H9 (cell line): ENCODE results near the gene HDHD2. TPM values are rescaled to one million over a fixed set of nuclear protein-coding genes. Genes with fewer than 3 reads are reported as not detected.

Experiments
- DNase-seq: peaks from one replicate; pipeline ENCODE4 v3.0.0-alpha.2; 2017
- H2AFZ ChIP-seq: one replicate; pipeline ENCODE4 v1.6.1; 2013; ENCODE audit warnings: mild to moderate bottlenecking, low read length, control low read depth, moderate library complexity
- H2AK5ac ChIP-seq: 2 replicates; pipeline ENCODE4 v1.6.1; 2013; ENCODE audit warnings: low read length, control low read depth, mixed read lengths; ENCODE audit not compliant: insufficient read length
- H2BK120ac ChIP-seq: one replicate; pipeline ENCODE4 v1.6.1; 2013; ENCODE audit warnings: low read depth, mild to moderate bottlenecking, low read length, control low read depth, inconsistent platforms; ENCODE audit not compliant: poor library complexity, severe bottlenecking
- H2BK12ac ChIP-seq: 2 replicates; pipeline ENCODE4 v1.6.1; 2013; ENCODE audit warnings: low read length, control low read depth, mixed read lengths, low read depth; ENCODE audit not compliant: insufficient read length
- H2BK15ac ChIP-seq: 2 replicates; pipeline ENCODE4 v1.6.1; 2013; ENCODE audit warnings: low read depth, low read length, control low read depth
- H2BK20ac ChIP-seq: one replicate; pipeline ENCODE4 v1.6.1; 2013; ENCODE audit warnings: low read depth, mild to moderate bottlenecking, low read length, control low read depth, inconsistent platforms; ENCODE audit not compliant: poor library complexity, severe bottlenecking
- H2BK5ac ChIP-seq: 2 replicates; pipeline ENCODE4 v1.6.1; 2013; ENCODE audit warnings: low read length, control low read depth, mixed read lengths; ENCODE audit not compliant: insufficient read length
- H3K14ac ChIP-seq: 2 replicates; pipeline ENCODE4 v1.6.1; 2013; ENCODE audit warnings: low read length, control low read depth; ENCODE audit not compliant: insufficient read depth
- H3K18ac ChIP-seq: 2 replicates; pipeline ENCODE4 v1.6.1; 2013; ENCODE audit warnings: low read depth, mild to moderate bottlenecking, mixed read lengths, low read length, control low read depth; ENCODE audit not compliant: insufficient read length
- H3K23ac ChIP-seq: 2 replicates; pipeline ENCODE4 v1.6.1; 2013; ENCODE audit warnings: low read length, control low read depth, mixed read lengths, low read depth; ENCODE audit not compliant: insufficient read length
- H3K23me2 ChIP-seq: 2 replicates; pipeline ENCODE4 v1.6.1; 2013; ENCODE audit warnings: low read depth, mild to moderate bottlenecking, mixed read lengths, low read length, control low read depth; ENCODE audit not compliant: insufficient read length, poor library complexity, severe bottlenecking
- H3K27ac ChIP-seq: 2 replicates; pipeline ENCODE4 v1.5.1; 2013; ENCODE audit warnings: low read length, control low read depth, mixed read lengths, low read depth; ENCODE audit not compliant: insufficient read length
- H3K27me3 ChIP-seq: 2 replicates; pipeline ENCODE4 v1.6.1; 2013; ENCODE audit warnings: low read length, control low read depth, inconsistent platforms; ENCODE audit not compliant: insufficient read depth
- H3K4ac ChIP-seq: 2 replicates; pipeline ENCODE4 v1.6.1; 2013; ENCODE audit warnings: low read depth, mild to moderate bottlenecking, control low read depth, inconsistent platforms, low read length, moderate library complexity
- H3K4me1 ChIP-seq: 2 replicates; pipeline ENCODE4 v1.6.1; 2013; ENCODE audit warnings: low read length, control low read depth, inconsistent platforms; ENCODE audit not compliant: insufficient read depth
- H3K4me2 ChIP-seq: 2 replicates; pipeline ENCODE4 v1.6.1; 2013; ENCODE audit warnings: low read length, control low read depth, mixed read lengths; ENCODE audit not compliant: insufficient read length, insufficient read depth
- H3K56ac ChIP-seq: 2 replicates; pipeline ENCODE4 v1.6.1; 2013; ENCODE audit warnings: low read depth, mild to moderate bottlenecking, mixed read lengths, low read length, control low read depth; ENCODE audit not compliant: insufficient read length
- H3K79me1 ChIP-seq: 2 replicates; pipeline ENCODE4 v1.6.1; 2013; ENCODE audit warnings: low read depth, mild to moderate bottlenecking, moderate library complexity, low read length, control low read depth, inconsistent platforms; ENCODE audit not compliant: insufficient read depth, poor library complexity, severe bottlenecking
- H3K79me2 ChIP-seq: 2 replicates; pipeline ENCODE4 v1.6.1; 2013; ENCODE audit warnings: low read length, control low read depth, inconsistent platforms; ENCODE audit not compliant: insufficient read depth
- H3K9ac ChIP-seq: 2 replicates; pipeline ENCODE4 v1.6.1; 2013; ENCODE audit warnings: low read length, control low read depth, mixed read lengths; ENCODE audit not compliant: insufficient read length; ENCODE audit errors: extremely low read depth
- H3K9me3 ChIP-seq: one replicate; pipeline ENCODE4 v1.6.1; 2013; ENCODE audit warnings: low read depth, low read length, inconsistent platforms; ENCODE audit not compliant: control insufficient read depth
- H3T11ph ChIP-seq: one replicate; pipeline ENCODE4 v1.6.1; 2013; ENCODE audit warnings: mild to moderate bottlenecking, low read length, control low read depth, inconsistent platforms
- H4K20me1 ChIP-seq: one replicate; pipeline ENCODE4 v1.6.1; 2013; ENCODE audit not compliant: control insufficient read depth, insufficient read length, insufficient read depth
- H4K5ac ChIP-seq: 2 replicates; pipeline ENCODE4 v1.6.1; 2013; ENCODE audit warnings: low read depth, mild to moderate bottlenecking, mixed read lengths, low read length, control low read depth; ENCODE audit not compliant: insufficient read length
- H4K8ac ChIP-seq: replicated peaks from 2 replicates; pipeline ENCODE4 v1.6.1; 2013; ENCODE audit warnings: low read length, control low read depth, mixed read lengths, low read depth; ENCODE audit not compliant: insufficient read length
- H4K91ac ChIP-seq: 2 replicates; pipeline ENCODE4 v1.6.1; 2013; ENCODE audit warnings: low read depth, mild to moderate bottlenecking, moderate library complexity, mixed read lengths, low read length, control low read depth; ENCODE audit not compliant: insufficient read length
- H3K27ac Mint-ChIP-seq, 3 experiments: 2 replicates in 2 of 3; 3 replicates in 1 of 3; pipeline ENCODE4 v1.8.0; 2020 to 2021; ENCODE audit warnings: mixed read lengths in 3 of 3, mild to moderate bottlenecking in 1 of 3, moderate library complexity in 1 of 3
- H3K27me3 Mint-ChIP-seq: 2 replicates; pipeline ENCODE4 v1.8.0; 2021; ENCODE audit warnings: low read depth, mild to moderate bottlenecking, moderate library complexity, mixed read lengths
- H3K36me3 Mint-ChIP-seq, 3 experiments: 2 replicates in 2 of 3; 3 replicates in 1 of 3; pipeline ENCODE4 v1.8.0; 2020 to 2021; ENCODE audit warnings: low read depth in 3 of 3, mixed read lengths in 3 of 3; ENCODE audit not compliant: insufficient read depth in 1 of 3
- H3K4me1 Mint-ChIP-seq, 2 experiments: 2 replicates each; pipeline ENCODE4 v1.8.0; 2020; ENCODE audit warnings: mixed read lengths in 2 of 2
- H3K4me3 Mint-ChIP-seq, 2 experiments: 2 replicates in 1 of 2; 3 replicates in 1 of 2; pipeline ENCODE4 v1.8.0; 2020 to 2021; ENCODE audit warnings: mild to moderate bottlenecking in 2 of 2, mixed read lengths in 2 of 2, moderate library complexity in 1 of 2
- H3K9me3 Mint-ChIP-seq, 2 experiments: 2 replicates in 1 of 2; 3 replicates in 1 of 2; pipeline ENCODE4 v1.8.0; 2020; ENCODE audit warnings: mild to moderate bottlenecking in 2 of 2, mixed read lengths in 2 of 2, moderate library complexity in 1 of 2
- CTCF ChIP-seq: fragments of 200-600 bp; sonication (generic); conservative IDR thresholded peaks from 3 replicates; pipeline ENCODE4 v1.8.0; 2021; ENCODE audit warnings: antibody characterized with exemption, mild to moderate bottlenecking
- WGBS: extraction: QIAGEN DNeasy Blood & Tissue Kit; methylation state at CpG from one replicate; pipeline ENCODE4 v1.1.7; 2013; ENCODE audit warnings: missing lambda C conversion rate, low lambda C conversion rate, mixed read lengths; ENCODE audit not compliant: insufficient read length; ENCODE audit errors: extremely low coverage; 5-methylcytosine and 5-hydroxymethylcytosine counted together
- total RNA-seq: library from RNA; stranded (reverse); gene quantifications from 2 replicates; pipeline ENCODE4 v1.2.1, GENCODE V29; 2021

The HDHD2 gene
- total RNA-seq, 1 experiment from 2014 or later = 51.0 TPM

- 0 out of 5 replicates have a peak, but pooled peaks cover 0 to 4% of the 10 kb centered on the region in 2 experiments for H3K9me3 Mint-ChIP-seq
- H3K27me3 Mint-ChIP-seq = peaks cover 6% of the 10 kb centered on the region
- H3K4me3 Mint-ChIP-seq = no peak overlapping the region
- H3K56ac ChIP-seq = no peak overlapping the region
- no peak overlapping the region for H4K5ac ChIP-seq
- no peak overlapping the region for H4K91ac ChIP-seq
- H2AK5ac ChIP-seq = no peak overlapping the region
- no peak for TF ChIP-seq CTCF
- H2BK15ac ChIP-seq = no peak overlapping the region
- no peak overlapping the region for H3T11ph ChIP-seq
- H3K9ac ChIP-seq = peak overlapping the region; percentile 93
- no peak overlapping the region for H3K23ac ChIP-seq
- H3K79me1 ChIP-seq = peaks cover 4% of the 10 kb centered on the region
- H3K27ac Mint-ChIP-seq = no peak overlapping the region
- H4K20me1 ChIP-seq = no peaks in the 10 kb centered on the region
- H2BK120ac ChIP-seq = no peak overlapping the region
- no peaks in the 10 kb centered on the region for H3K9me3 ChIP-seq
- WGBS = no CpG with 5 or more reads among the region's 13 CpGs
- H4K8ac ChIP-seq = no peak overlapping the region
- H3K4me1 ChIP-seq = peaks cover 2% of the 10 kb centered on the region; the same call in 1 of the 2 replicates
- no peak overlapping the region for H2BK20ac ChIP-seq
- no peak overlapping the region for H3K14ac ChIP-seq
- peaks cover 8% of the 10 kb centered on the region for H3K23me2 ChIP-seq
- H2BK5ac ChIP-seq = no peak overlapping the region
- H3K4ac ChIP-seq = no peak overlapping the region
- no peak for DNase-seq
- H3K4me2 ChIP-seq = peak overlapping the region; percentile 87
- no peak overlapping the region for H3K27ac ChIP-seq
- no peaks in the 10 kb centered on the region for H3K36me3 Mint-ChIP-seq
- H3K4me1 Mint-ChIP-seq = peaks cover 3 to 5% of the 10 kb centered on the region in 2 experiments
- H3K79me2 ChIP-seq = peaks cover 9% of the 10 kb centered on the region; the same call in 1 of the 2 replicates
- H2BK12ac ChIP-seq = no peak overlapping the region
- H3K27me3 ChIP-seq = no peaks in the 10 kb centered on the region
- H2AFZ ChIP-seq = no peak overlapping the region
- H3K18ac ChIP-seq = no peak overlapping the region
Observed at GRCh38 chr18:47174545-47175116, 24.3 kb upstream of the HDHD2 start.
